Femur (tissue), 1 donor: ENCODE data around the gene U2AF1L4.
A peak's percentile ranks its signal among the peaks of the same experiment; 100 is the strongest.

Experiments used
- DNase-seq: peaks from one replicate; pipeline ENCODE4 v3.0.0-alpha.2; 2017

The U2AF1L4 gene

GRCh38 chr19:35704218-35704617, 41.0 kb downstream of the U2AF1L4 start, which contains the start of gene ZBTB32:
ZBTB32 (plus strand) TSS chr19:35704558; CDS start chr19:35714627, 10,069 bp downstream.
- peak; percentile 61 for DNase-seq

DNA sequence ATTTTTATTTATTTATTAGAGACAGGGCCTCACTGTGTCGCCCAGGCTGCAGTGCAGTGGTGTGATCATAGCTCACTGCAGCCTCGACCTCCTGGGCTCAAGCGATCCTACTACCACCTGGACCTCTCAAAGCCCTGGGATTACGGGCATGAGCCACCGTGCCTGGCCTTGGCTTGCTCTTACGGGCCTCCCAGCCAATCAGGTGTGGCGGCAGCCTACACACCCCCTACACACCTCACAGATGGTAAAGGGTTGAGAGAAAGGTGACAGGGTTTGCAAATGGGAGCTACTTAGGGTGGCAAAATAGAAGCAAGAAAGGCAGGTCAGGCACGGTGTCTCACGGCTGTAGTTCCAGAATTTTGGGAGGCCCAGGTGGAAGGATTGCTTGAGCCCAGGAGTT, 41.9 kb downstream of the U2AF1L4 start:
- DNase-seq = no peak

- peak; percentile 97 for DNase-seq
These were observed 42.8 kb downstream of the U2AF1L4 start for GRCh38 chr19:35702223-35703012.

DNA sequence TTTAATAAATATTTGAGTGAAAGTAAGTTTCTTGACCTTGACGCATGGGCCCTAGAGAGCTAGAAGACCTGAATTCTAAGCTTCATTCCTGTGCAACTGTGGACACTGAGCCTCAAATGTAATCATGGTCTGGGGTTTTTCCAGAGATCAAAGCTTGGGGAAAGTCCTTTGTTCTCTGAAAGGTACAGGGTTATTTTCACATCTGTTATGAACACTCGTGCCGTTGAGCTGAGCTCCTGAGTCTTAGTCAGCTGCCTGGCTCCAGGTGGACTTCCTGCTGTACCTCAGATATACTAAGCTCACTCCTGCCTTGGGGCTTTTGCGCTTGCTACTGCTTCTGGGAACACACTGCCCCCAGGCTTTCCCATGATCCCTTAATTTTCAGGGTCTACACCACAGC, 48.4 kb downstream of the U2AF1L4 start:
- DNase-seq = no peak

DNA sequence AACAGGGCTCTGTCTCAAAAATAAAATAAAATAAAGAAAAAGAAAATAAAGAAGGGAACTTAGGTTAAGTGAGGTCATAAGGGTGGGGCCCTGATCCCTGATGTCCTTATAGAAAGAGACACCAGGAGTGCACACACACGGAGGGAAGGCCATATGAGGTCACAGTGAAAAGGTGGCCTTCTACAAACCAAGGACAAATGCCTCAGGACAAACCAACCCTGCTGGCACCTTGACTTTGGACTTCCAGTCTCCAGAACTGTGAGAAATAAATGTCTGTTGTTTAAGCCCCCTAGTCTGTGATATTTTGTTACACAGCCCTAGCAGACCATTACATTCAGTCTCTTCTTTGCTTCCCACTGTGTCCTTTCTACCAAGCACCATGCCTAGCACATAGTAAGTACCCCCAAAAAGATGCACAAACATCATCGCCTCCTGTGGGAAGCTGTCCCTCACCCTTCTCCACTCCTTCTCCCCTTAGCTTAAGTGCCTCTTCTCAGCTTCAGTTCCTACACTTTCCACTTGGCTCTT, 49.3 kb downstream of the U2AF1L4 start:
- DNase-seq = no peak

DNA sequence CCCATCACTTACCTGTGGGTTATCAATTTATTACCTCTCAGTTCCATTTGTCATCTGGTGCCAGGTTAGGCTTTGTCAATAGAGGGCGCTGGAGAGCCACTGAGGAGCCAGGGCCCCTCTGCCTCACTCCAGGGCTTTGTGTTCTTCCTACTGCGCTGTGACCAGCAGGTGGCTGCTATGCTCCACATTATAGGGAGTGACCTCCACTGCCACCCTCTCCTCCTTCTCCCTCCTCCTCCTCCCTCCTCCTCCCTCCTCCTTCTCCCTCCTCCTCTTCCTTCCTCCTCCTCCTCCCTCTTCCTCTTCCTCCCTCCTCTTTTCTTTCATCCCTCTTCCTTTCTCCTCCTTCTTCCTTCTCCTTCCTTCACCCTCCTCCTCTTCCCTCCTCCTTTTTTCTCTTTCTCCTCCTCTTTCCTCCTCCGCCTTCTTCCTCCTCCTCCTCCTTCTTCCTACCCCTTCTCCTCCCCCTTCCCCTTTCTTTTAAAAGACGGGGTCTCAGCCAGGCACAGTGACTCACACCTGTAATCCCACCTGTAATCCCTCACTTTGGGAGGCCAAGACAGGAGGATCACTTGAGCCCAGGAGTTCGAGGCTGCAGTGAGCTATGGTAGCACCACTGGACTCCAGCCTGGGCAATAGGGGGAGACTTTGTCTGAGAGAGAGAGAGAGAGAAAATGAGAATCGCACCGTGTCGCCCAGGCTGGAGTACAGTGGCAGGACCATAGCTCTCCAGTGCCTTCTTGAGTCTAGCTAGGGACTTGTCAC, 51.2 kb downstream of the U2AF1L4 start:
- DNase-seq = peak; percentile 90

- DNase-seq = no peak
These were observed 51.8 kb downstream of the U2AF1L4 start for GRCh38 chr19:35693422-35693821.
